ENCODE measurements around the gene GDPD4. TPM values are rescaled to one million over a fixed set of nuclear protein-coding genes. Genes with fewer than 3 reads are reported as not detected.

The GDPD4 gene
- total RNA-seq, 1 donor from 2014 or later, result not detected

DNA sequence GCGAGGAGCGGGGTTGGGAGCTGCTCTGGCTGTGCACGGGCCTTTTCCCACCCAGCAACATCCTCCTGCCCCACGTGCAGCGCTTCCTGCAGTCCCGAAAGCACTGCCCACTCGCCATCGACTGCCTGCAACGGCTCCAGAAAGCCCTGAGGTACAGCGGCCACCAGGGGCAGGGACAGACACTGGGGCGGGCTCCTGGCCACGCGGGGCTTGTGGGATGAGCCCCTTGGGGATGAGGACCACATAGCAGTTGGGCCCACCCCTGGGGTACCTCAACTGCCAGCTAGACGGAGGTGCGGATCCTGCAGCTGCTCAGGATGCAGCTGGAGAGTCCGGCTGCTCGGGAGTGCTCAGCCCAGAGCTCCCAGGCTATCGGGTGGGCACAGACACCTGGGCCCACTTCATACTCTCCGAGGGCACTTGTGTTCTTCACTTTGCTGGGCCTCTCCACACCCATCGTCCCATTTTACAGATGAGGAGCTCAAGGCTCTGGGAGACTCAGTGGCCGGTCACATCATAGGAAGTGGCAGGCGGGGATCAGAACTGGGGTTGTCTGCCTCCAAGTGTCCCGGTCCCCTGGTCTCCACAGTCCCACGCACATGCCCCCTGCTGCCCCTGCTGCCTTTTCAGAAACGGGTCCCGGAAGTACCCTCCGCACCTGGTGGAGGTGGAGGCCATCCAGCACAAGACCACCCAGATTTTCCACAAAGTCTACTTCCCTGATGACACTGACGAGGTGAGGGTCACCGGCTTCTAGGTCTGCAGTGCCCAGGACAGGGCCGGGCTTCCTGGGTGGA, 95.8 kb downstream of the GDPD4 start:
- Mint-ChIP-seq H3K27ac (ENCODE audit: unreplicated experiment) (no peak overlapping the region), H3K9me3 (ENCODE audit: low read depth) (no peaks in the 10 kb centered on the region), H3K4me1 (ENCODE audit: low read depth) (peaks cover 4% of the 10 kb centered on the region), H3K36me3 (ENCODE audit: low read depth) (no peaks in the 10 kb centered on the region), H3K27me3 (ENCODE audit: low read depth) (peaks cover 4% of the 10 kb centered on the region), H3K4me3 (ENCODE audit: unreplicated experiment) (no peak overlapping the region)
- TF ChIP-seq CTCF (IDR thresholded peaks at IDR 0.05), result no peak
- peak; percentile 88 for DNase-seq (ENCODE audit: low spot score)

- no peaks in the 10 kb centered on the region for H3K9me3 Mint-ChIP-seq (ENCODE audit: low read depth)
- peaks cover 4% of the 10 kb centered on the region for H3K27me3 Mint-ChIP-seq (ENCODE audit: low read depth)
- TF ChIP-seq CTCF (IDR thresholded peaks at IDR 0.05), result no peak
Measured at GRCh38 chr11:77204754-77205466, 96.6 kb downstream of the GDPD4 start.

GRCh38 chr11:77203901-77204753, 97.4 kb downstream of the GDPD4 start:
- H3K4me1 Mint-ChIP-seq (ENCODE audit: low read depth), result peaks cover 4% of the 10 kb centered on the region
- H3K9me3 Mint-ChIP-seq (ENCODE audit: low read depth), result no peaks in the 10 kb centered on the region
- no peak overlapping the region for H3K4me3 Mint-ChIP-seq (ENCODE audit: unreplicated experiment)
- H3K36me3 Mint-ChIP-seq (ENCODE audit: low read depth), result no peaks in the 10 kb centered on the region
- H3K27ac Mint-ChIP-seq (ENCODE audit: unreplicated experiment), result no peak overlapping the region
- peaks cover 4% of the 10 kb centered on the region for H3K27me3 Mint-ChIP-seq (ENCODE audit: low read depth)
- TF ChIP-seq CTCF (IDR thresholded peaks at IDR 0.05), result no peak
- DNase-seq (ENCODE audit: low spot score), result peak; percentile 79

More at GRCh38 chr11:77204754-77205466, 96.6 kb downstream of the GDPD4 start:
- Mint-ChIP-seq H3K4me1 (ENCODE audit: low read depth) (peaks cover 4% of the 10 kb centered on the region), H3K4me3 (ENCODE audit: unreplicated experiment) (no peak overlapping the region), H3K36me3 (ENCODE audit: low read depth) (no peaks in the 10 kb centered on the region), H3K27ac (ENCODE audit: unreplicated experiment) (no peak overlapping the region)
- DNase-seq (ENCODE audit: low spot score), result no peak

DNA sequence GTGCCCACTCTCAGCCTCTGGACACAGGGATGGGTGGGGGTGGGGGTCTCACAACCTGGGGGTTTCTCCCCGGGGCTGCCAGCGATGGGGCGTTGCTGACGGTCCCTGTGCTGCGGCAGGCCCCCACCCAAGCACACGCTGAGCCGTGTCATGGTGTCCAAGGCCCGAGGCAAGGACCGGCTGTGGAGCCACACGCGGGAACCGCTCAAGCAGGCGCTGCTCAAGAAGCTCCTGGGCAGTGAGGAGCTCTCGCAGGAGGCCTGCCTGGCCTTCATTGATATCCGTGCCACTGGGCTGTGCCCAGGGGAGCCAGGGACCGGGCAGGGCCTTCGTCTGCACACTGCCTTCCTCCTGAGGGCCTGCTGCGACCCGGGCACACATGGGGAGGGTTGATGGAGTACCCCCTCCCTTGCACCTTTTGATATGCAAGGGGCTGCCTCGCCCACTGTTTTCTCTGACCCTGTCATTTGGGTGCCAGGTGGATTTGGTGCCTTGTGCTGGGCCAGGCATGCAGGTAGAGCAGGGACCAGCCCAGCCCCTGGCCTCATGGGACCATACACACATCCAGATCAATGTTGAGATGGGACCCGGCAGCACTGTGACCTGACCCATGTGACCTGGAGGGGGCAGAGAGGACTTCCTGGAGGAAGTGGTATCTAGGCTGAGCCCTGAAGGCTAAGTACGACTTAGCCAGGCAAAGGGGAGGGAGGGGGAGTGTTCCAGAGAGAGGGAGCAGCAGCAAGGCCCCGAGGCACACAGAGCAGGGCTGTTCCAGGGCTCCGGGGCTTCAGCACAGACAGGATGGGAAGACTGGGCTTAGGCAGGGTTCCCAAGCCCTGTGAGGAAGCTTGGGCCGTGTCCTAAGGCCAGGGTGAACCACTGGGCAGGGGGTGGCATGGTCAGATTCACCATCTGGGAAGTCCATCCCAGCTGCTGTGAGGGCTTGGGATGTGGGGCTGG, 98.3 kb downstream of the GDPD4 start:
- no peak for TF ChIP-seq CTCF (IDR thresholded peaks at IDR 0.05)
- Mint-ChIP-seq H3K9me3 (ENCODE audit: low read depth) (no peaks in the 10 kb centered on the region), H3K4me1 (ENCODE audit: low read depth) (peaks cover 4% of the 10 kb centered on the region), H3K36me3 (ENCODE audit: low read depth) (no peaks in the 10 kb centered on the region), H3K27me3 (ENCODE audit: low read depth) (peaks cover 4% of the 10 kb centered on the region), H3K27ac (ENCODE audit: unreplicated experiment) (no peak overlapping the region), H3K4me3 (ENCODE audit: unreplicated experiment) (no peak overlapping the region)
- DNase-seq (ENCODE audit: low spot score), result peak; percentile 67
